HG02852 (cell line): ENCODE results near the gene SUMO3.

Experiments
- ATAC-seq: cut with Tn5 transposase; IDR thresholded peaks from one replicate; pipeline ENCODE4 v1.9.1; 2021; ENCODE audit warnings: mild to moderate bottlenecking, moderate library complexity; ENCODE audit not compliant: unreplicated experiment

The SUMO3 gene

GRCh38 chr21:44762221-44763049 is 55.4 kb downstream of the SUMO3 start:
- no peak for ATAC-seq

GRCh38 chr21:44761747-44762208 is 56.1 kb downstream of the SUMO3 start:
- ATAC-seq = no peak

GRCh38 chr21:44761011-44761729 is 56.7 kb downstream of the SUMO3 start:
- no peak for ATAC-seq

DNA sequence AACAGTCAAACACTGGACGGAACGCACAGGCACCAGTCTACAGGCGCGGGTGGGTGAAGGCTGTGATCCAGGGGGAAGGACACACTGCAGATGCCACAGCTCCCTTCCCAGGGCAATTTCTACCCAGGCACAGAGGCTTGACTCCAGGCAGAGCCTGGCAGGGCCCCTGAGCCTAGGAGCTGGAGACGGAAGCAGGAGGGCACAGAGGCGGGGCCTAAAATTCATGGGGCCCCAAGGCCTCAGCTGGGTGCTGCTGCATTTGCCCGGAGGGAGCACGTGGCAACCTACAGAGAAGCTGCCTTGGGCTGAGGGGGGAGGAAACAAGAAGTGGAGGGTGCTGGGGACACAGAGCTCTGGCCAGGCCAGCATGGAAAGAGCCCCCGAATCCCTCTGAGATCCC is 57.5 kb downstream of the SUMO3 start:
- ATAC-seq = no peak

- ATAC-seq = no peak
These were observed 58.1 kb downstream of the SUMO3 start for GRCh38 chr21:44759628-44760285.

- no peak for ATAC-seq
These were observed 58.9 kb downstream of the SUMO3 start for GRCh38 chr21:44758781-44759627.

DNA sequence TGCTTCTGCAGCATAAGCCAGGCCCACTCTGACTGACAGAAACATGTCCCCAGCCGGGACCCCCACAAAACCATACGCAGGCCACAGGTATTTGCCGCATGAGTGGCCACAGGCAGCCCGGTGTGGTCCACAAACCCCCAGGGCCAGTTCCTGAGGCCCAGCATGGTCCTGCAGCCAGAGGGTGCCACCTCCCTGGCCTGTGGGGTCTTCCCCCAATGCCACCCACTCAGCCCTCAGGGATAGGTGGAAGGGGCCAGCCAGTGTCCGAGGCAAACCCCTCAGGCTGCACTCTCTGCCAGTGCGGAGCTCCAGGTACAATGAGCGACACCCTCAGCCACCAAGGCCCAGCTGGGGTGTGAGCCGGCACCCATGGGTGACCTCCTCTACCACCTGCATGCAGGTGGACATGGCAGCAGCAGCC is 59.7 kb downstream of the SUMO3 start:
- no peak for ATAC-seq

DNA sequence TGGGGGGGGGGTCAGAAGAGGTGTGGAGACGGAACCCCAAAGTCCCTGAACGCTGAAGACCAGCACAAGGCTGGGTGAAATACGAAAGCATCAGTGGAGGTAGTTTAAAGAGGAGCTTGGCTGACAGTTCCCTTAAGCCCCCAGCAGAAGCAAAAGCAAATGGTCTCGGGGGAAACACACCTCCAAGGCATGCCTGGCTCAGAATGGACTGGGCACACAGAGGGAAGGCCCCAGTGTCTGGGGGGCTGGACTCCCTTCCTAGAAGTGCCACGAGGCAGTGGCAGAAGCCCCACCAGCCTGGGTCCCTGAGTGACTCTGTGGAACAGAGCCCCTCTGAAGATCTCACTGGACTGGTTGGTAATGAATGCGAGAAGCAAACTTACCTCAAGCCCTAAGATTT is 60.1 kb downstream of the SUMO3 start:
- no peak for ATAC-seq

GRCh38 chr21:44756423-44757185 is 61.3 kb downstream of the SUMO3 start:
- no peak for ATAC-seq
